HepG2 (cell line): ENCODE results near the gene NOTCH4. TPM values are rescaled to one million over a fixed set of nuclear protein-coding genes. Genes with fewer than 3 reads are reported as not detected.

Source experiments
- ATAC-seq: fragments of 200-7000 bp; cut with Tn5 transposase; 3 replicates; pipeline ENCODE4 v1.9.1; 2020; ENCODE audit warnings: mild to moderate bottlenecking, moderate library complexity
- BruUV-seq: library from RNA; stranded (reverse); fragments of 400-500 nt; replicated peaks from 2 replicates; lab custom pipeline; 2021; lab: Mats Ljungman, UMichigan
- CTCF ChIA-PET: fragments of 300-600 bp; formaldehyde crosslinking; extraction: SDS; loops from one replicate; lab custom pipeline; 2021; ENCODE audit warnings: low total read pairs, inconsistent platforms, low intra/inter-chr PET ratio; lab: Yijun Ruan, JAX
- POLR2A ChIA-PET: fragments of 350-600 bp; sonication (Branson Sonifier 250); formaldehyde crosslinking; loops from one replicate; lab custom pipeline; 2020; ENCODE audit warnings: antibody characterized with exemption, inconsistent platforms; lab: Yijun Ruan, JAX
- DNase-seq: peaks from one replicate; pipeline ENCODE4 v3.0.0-alpha.2; 2015; ENCODE audit warnings: low spot score
- FAIRE-seq: peaks from 3 replicates; lab custom pipeline; 2011; peaks lifted over from hg19 to GRCh38; lab: Jason Lieb, UNC
- H2AFZ ChIP-seq: one replicate; pipeline ENCODE4 v1.6.1; 2011; ENCODE audit warnings: low read length, inconsistent platforms
- H3K27ac ChIP-seq: fragments of 300-600 bp; 3 replicates; pipeline ENCODE4 v1.8.0; 2011; ENCODE audit warnings: mixed run types, mild to moderate bottlenecking, mixed read lengths, low read length, inconsistent platforms; ENCODE audit not compliant: insufficient read depth; ENCODE audit errors: extremely low read length
- H3K27me3 ChIP-seq, 2 experiments: fragments of 200-600 bp in 1 of 2; 2 replicates in 1 of 2; 3 replicates in 1 of 2; pipeline versions ENCODE4 v1.6.0 to v1.8.0; 2011; ENCODE audit warnings: low read length in 2 of 2, mild to moderate bottlenecking in 2 of 2, moderate library complexity in 2 of 2, inconsistent platforms in 1 of 2; ENCODE audit not compliant: insufficient read depth in 2 of 2, control insufficient read depth in 1 of 2
- H3K36me3 ChIP-seq, 2 experiments: fragments of 200-600 bp in 1 of 2; replicated peaks in 1 of 2; 2 replicates in 1 of 2; 3 replicates in 1 of 2; pipeline versions ENCODE4 v1.5.1 to v1.8.0; 2011; ENCODE audit warnings: low read length in 2 of 2, inconsistent platforms in 1 of 2; ENCODE audit not compliant: insufficient read depth in 2 of 2, control insufficient read depth in 1 of 2
- H3K4me1 ChIP-seq: 2 replicates; pipeline ENCODE4 v1.5.1; 2012; ENCODE audit warnings: low read length, inconsistent platforms; ENCODE audit not compliant: insufficient read depth
- H3K4me2 ChIP-seq: 2 replicates; pipeline ENCODE4 v1.6.0; 2011; ENCODE audit warnings: low read depth, low read length, inconsistent platforms
- H3K4me3 ChIP-seq, 3 experiments: fragments of 200-600 bp in 1 of 3; sonication (generic), shearing (Covaris generic) in 1 of 3; replicated peaks in 1 of 3; 2 replicates each; pipeline ENCODE4 v1.5.1; 2011 to 2016; ENCODE audit warnings: low read length in 3 of 3, inconsistent platforms in 2 of 3, low read depth in 2 of 3, mild to moderate bottlenecking in 2 of 3, control low read depth in 1 of 3, mixed read lengths in 1 of 3; ENCODE audit not compliant: insufficient read depth in 1 of 3
- H3K79me2 ChIP-seq: one replicate; pipeline ENCODE4 v1.6.1; 2011; ENCODE audit warnings: low read length, inconsistent platforms; ENCODE audit not compliant: insufficient read depth
- H3K9ac ChIP-seq: 2 replicates; pipeline ENCODE4 v1.6.0; 2011; ENCODE audit warnings: mild to moderate bottlenecking, low read depth, low read length, inconsistent platforms; ENCODE audit not compliant: insufficient read depth
- H3K9me3 ChIP-seq: 2 replicates; pipeline ENCODE4 v1.5.1; 2012; ENCODE audit warnings: mild to moderate bottlenecking, low read length
- H4K20me1 ChIP-seq: 2 replicates; pipeline ENCODE4 v1.6.0; 2011; ENCODE audit warnings: inconsistent platforms, mild to moderate bottlenecking, low read length, moderate library complexity; ENCODE audit not compliant: insufficient read depth
- AGO2 ChIP-seq: fragments of 200-400 bp; formaldehyde crosslinking; optimal IDR thresholded peaks from 2 replicates; pipeline ENCODE3; 2017; ENCODE audit warnings: mild to moderate bottlenecking, low read depth, low read length, moderate library complexity
- ARNT2 ChIP-seq: sonication (generic); formaldehyde crosslinking; IDR thresholded peaks from 2 replicates; pipeline ENCODE4 v1.8.0; 2022; ENCODE audit warnings: mild to moderate bottlenecking, low read depth, missing genetic modification reagents, moderate library complexity
- BORCS8-MEF2B ChIP-seq: sonication (generic); formaldehyde crosslinking; IDR thresholded peaks from 2 replicates; pipeline ENCODE4 v1.8.0; 2022; ENCODE audit warnings: mild to moderate bottlenecking, missing genetic modification reagents
- CCAR2 ChIP-seq: fragments of 200-400 bp; formaldehyde crosslinking; optimal IDR thresholded peaks from 2 replicates; pipeline ENCODE3; 2018; ENCODE audit warnings: low read depth, mild to moderate bottlenecking, low read length, moderate library complexity
- DR1 ChIP-seq: sonication (generic); formaldehyde crosslinking; IDR thresholded peaks from 2 replicates; pipeline ENCODE4 v1.8.0; 2021; ENCODE audit warnings: mild to moderate bottlenecking, missing genetic modification reagents, inconsistent platforms
- ELF1 ChIP-seq: sonication (generic); formaldehyde crosslinking; IDR thresholded peaks from 2 replicates; pipeline ENCODE4 v1.4.0; 2020; ENCODE audit warnings: missing genetic modification reagents
- GATAD2A ChIP-seq: IDR thresholded peaks from 2 replicates; pipeline ENCODE4 v1.6.1; 2016
- JUND ChIP-seq: sonication (generic); formaldehyde crosslinking; IDR thresholded peaks from 2 replicates; pipeline ENCODE4 v1.8.0; 2022; ENCODE audit warnings: mild to moderate bottlenecking, missing genetic modification reagents
- MTA1 ChIP-seq: sonication (generic); formaldehyde crosslinking; IDR thresholded peaks from 2 replicates; pipeline ENCODE4 v1.4.0; 2020; ENCODE audit warnings: missing genetic modification reagents, mild to moderate bottlenecking, borderline replicate concordance
- NR2F1 ChIP-seq, 2 experiments: fragments of 450-650 bp in 1 of 2; formaldehyde crosslinking in 1 of 2; IDR thresholded peaks; 2 replicates each; pipeline versions ENCODE4 v1.5.0 to v1.6.1; 2016 to 2020; ENCODE audit warnings: mild to moderate bottlenecking in 1 of 2, missing compliant biosample characterization in 1 of 2, missing genetic modification reagents in 1 of 2, moderate library complexity in 1 of 2
- PITX1 ChIP-seq: sonication (generic); formaldehyde crosslinking; IDR thresholded peaks from 2 replicates; pipeline ENCODE4 v1.5.1; 2020; ENCODE audit warnings: mild to moderate bottlenecking, missing genetic modification reagents
- POLR2A ChIP-seq, 2 experiments: IDR thresholded peaks; 2 replicates each; pipeline ENCODE4 v1.6.1; 2011; ENCODE audit warnings: low read depth in 2 of 2, low read length in 2 of 2, mild to moderate bottlenecking in 1 of 2, moderate library complexity in 1 of 2; ENCODE audit not compliant: insufficient read depth in 1 of 2
- PREB ChIP-seq: sonication (generic); formaldehyde crosslinking; IDR thresholded peaks from 2 replicates; pipeline ENCODE4 v1.4.0; 2020; ENCODE audit warnings: missing genetic modification reagents
- RBFOX2 ChIP-seq: fragments of 200-400 bp; formaldehyde crosslinking; IDR thresholded peaks from 2 replicates; pipeline ENCODE4 v1.6.1; 2017; ENCODE audit warnings: low read depth, mild to moderate bottlenecking, low read length
- RFXAP ChIP-seq: sonication (generic); formaldehyde crosslinking; IDR thresholded peaks from 2 replicates; pipeline ENCODE4 v1.4.0; 2020; ENCODE audit warnings: missing genetic modification reagents, borderline replicate concordance
- ZNF225 ChIP-seq: sonication (generic); formaldehyde crosslinking; IDR thresholded peaks from 2 replicates; pipeline ENCODE4 v1.4.0; 2020; ENCODE audit warnings: mild to moderate bottlenecking, missing genetic modification reagents
- ZNF7 ChIP-seq: IDR thresholded peaks from 2 replicates; pipeline ENCODE4 v1.6.1; 2016; ENCODE audit warnings: missing biosample characterization, missing genetic modification reagents
- ZNF747 ChIP-seq: sonication (generic); formaldehyde crosslinking; IDR thresholded peaks from 2 replicates; pipeline ENCODE4 v1.8.1; 2023; ENCODE audit warnings: missing genetic modification reagents, mild to moderate bottlenecking, borderline replicate concordance
- ZSCAN25 ChIP-seq: sonication (generic); formaldehyde crosslinking; IDR thresholded peaks from 2 replicates; pipeline ENCODE4 v1.8.0; 2022; ENCODE audit warnings: mild to moderate bottlenecking, missing genetic modification reagents
- WGBS: methylation state at CpG from one replicate; pipeline ENCODE4 v1.1.6; 2017; ENCODE audit warnings: low lambda C conversion rate; 5-methylcytosine and 5-hydroxymethylcytosine counted together
- in situ Hi-C: cut with HindIII; loops from 2 replicates; pipeline ENCODE4 v1.10.0; 2017; ENCODE audit warnings: low pct_unique_long_range_greater_than_20kb; ENCODE audit not compliant: extremely low pct_ligation_motif_present
- intact Hi-C: fragments of 100-400 bp; cut with micrococcal nuclease; formaldehyde crosslinking; loops from one replicate; pipeline ENCODE4 v1.10.0; 2022; ENCODE audit not compliant: unreplicated experiment
- polyA plus RNA-seq, 8 experiments: library from polyadenylated mRNA; depleted of rRNA in 3 of 8; stranded (reverse) in 7 of 8; unstranded in 1 of 8; fragments of >200 nt; fragmentation: Illumina TruSeq in 4 of 8; extraction: Trizol in 4 of 8; gene quantifications; 2 replicates each; pipeline versions ENCODE4 v1.2.1 to v1.2.3, GENCODE V29; 2011 to 2016; ENCODE audit warnings: low read depth in 4 of 8, missing spikeins in 1 of 8, mixed read lengths in 1 of 8; ENCODE audit not compliant: insufficient read depth in 1 of 8
- total RNA-seq, 5 experiments: library from RNA; depleted of rRNA; stranded (reverse); fragments of >200 nt; fragmentation: Illumina TruSeq; extraction: Trizol; gene quantifications; 2 replicates each; pipeline ENCODE4 v1.2.3, GENCODE V29; 2016; ENCODE audit warnings: low read depth in 1 of 5
- TF ChIP-seq, protein P1 (sequence below): sonication (generic); formaldehyde crosslinking; IDR thresholded peaks from 2 replicates; pipeline ENCODE4 v1.5.1; 2020; ENCODE audit warnings: missing genetic modification reagents, mild to moderate bottlenecking, borderline replicate concordance
- TF ChIP-seq, protein P2 (sequence below): sonication (generic); formaldehyde crosslinking; IDR thresholded peaks from 2 replicates; pipeline ENCODE4 v1.4.0; 2020; ENCODE audit warnings: missing genetic modification reagents

Gene NOTCH4
- total and polyA plus RNA-seq, 2 of the 13 experiments (the other 11 are each of a cell fraction or from before 2014, with no cell fraction given), result 0.51 to 0.83 TPM

- intact Hi-C loops (no loop called here), in situ Hi-C loops (no loop called here)
- Histone ChIP-seq H3K36me3 (peaks cover 20 to 33% of the 10 kb centered on the region in 2 experiments; a peak in 4 of 5 replicates), H3K79me2 (peaks cover 20% of the 10 kb centered on the region), H3K27ac (no peak overlapping the region), H3K9me3 (no peaks in the 10 kb centered on the region), H3K9ac (no peak overlapping the region), H3K4me1 (peaks cover 28% of the 10 kb centered on the region), H3K4me2 (no peak overlapping the region), H3K27me3 (no peaks in the 10 kb centered on the region), H4K20me1 (no peaks in the 10 kb centered on the region), H3K4me3 (no peak overlapping the region), H2AFZ (no peak overlapping the region)
- no TSS peak for BruUV-seq
- TF ChIP-seq ZNF7 (CRISPR knock-in tag), result no peak
- no peak for TF ChIP-seq ARNT2 (CRISPR knock-in tag)
- TF ChIP-seq, protein P1, sequence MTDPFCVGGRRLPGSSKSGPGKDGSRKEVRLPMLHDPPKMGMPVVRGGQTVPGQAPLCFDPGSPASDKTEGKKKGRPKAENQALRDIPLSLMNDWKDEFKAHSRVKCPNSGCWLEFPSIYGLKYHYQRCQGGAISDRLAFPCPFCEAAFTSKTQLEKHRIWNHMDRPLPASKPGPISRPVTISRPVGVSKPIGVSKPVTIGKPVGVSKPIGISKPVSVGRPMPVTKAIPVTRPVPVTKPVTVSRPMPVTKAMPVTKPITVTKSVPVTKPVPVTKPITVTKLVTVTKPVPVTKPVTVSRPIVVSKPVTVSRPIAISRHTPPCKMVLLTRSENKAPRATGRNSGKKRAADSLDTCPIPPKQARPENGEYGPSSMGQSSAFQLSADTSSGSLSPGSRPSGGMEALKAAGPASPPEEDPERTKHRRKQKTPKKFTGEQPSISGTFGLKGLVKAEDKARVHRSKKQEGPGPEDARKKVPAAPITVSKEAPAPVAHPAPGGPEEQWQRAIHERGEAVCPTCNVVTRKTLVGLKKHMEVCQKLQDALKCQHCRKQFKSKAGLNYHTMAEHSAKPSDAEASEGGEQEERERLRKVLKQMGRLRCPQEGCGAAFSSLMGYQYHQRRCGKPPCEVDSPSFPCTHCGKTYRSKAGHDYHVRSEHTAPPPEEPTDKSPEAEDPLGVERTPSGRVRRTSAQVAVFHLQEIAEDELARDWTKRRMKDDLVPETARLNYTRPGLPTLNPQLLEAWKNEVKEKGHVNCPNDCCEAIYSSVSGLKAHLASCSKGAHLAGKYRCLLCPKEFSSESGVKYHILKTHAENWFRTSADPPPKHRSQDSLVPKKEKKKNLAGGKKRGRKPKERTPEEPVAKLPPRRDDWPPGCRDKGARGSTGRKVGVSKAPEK (CRISPR knock-in tag), result no peak
- TF ChIP-seq JUND (CRISPR knock-in tag), result no peak
- TF ChIP-seq DR1 (CRISPR knock-in tag), result no peak
- no peak for TF ChIP-seq GATAD2A (CRISPR knock-in tag)
- no peak for TF ChIP-seq BORCS8-MEF2B (CRISPR knock-in tag)
- no peak for TF ChIP-seq NR2F1 (CRISPR knock-in tag; IDR thresholded peaks at IDR 0.05)
- 0 out of 2 replicates have a peak, but pooled peaks have one; percentile 21 for TF ChIP-seq MTA1 (CRISPR knock-in tag)
- TF ChIP-seq ELF1 (CRISPR knock-in tag), result no peak
- peak; percentile 54 for TF ChIP-seq RBFOX2
- TF ChIP-seq, protein P2, sequence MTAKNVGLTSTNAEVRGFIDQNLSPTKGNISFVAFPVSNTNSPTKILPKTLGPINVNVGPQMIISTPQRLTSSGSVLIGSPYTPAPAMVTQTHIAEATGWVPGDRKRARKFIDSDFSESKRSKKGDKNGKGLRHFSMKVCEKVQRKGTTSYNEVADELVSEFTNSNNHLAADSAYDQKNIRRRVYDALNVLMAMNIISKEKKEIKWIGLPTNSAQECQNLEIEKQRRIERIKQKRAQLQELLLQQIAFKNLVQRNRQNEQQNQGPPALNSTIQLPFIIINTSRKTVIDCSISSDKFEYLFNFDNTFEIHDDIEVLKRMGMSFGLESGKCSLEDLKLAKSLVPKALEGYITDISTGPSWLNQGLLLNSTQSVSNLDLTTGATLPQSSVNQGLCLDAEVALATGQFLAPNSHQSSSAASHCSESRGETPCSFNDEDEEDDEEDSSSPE (CRISPR knock-in tag), result no peak
- TF ChIP-seq CCAR2, result no peak
- no peak for TF ChIP-seq ZSCAN25
- no peak for TF ChIP-seq ZNF225 (CRISPR knock-in tag)
- TF ChIP-seq RFXAP, result no peak
- peak; percentile 72 for TF ChIP-seq AGO2
- TF ChIP-seq PREB (CRISPR knock-in tag), result no peak
- peak in 1 of 2 experiments; percentile 30; a peak in 1 of 4 replicates for TF ChIP-seq POLR2A (IDR thresholded peaks at IDR 0.05; ENCODE audit: insufficient read depth in 1 of 2, low read depth in 2 of 2, low read length in 2 of 2)
- TF ChIP-seq PITX1 (CRISPR knock-in tag), result no peak
- TF ChIP-seq ZNF747, result 0 out of 2 replicates have a peak, but pooled peaks have one; percentile 26
- ChIA-PET POLR2A (interaction anchor here (2.4 to 5.8 kb wide), 2 partner anchors 7 to 14 kb away, joined by 18 to 127 read pairs; partner anchors contain the start of gene PBX2), CTCF (no interaction called here)
- no peak for FAIRE-seq
- no peak for DNase-seq
- WGBS, result 97% methylated on average over 15 of the region's 15 CpGs
- ATAC-seq, result no peak
These were observed 42.6 kb downstream of the NOTCH4 start for GRCh38 chr6:32181148-32181702.
